ENCODE data around the gene ABCA7. TPM values are rescaled to one million over a fixed set of nuclear protein-coding genes. Genes with fewer than 3 reads are reported as not detected.

Gene ABCA7
- total and polyA plus RNA-seq, 4 donors = 3.0 to 60.9 (median 4.8) TPM

DNA sequence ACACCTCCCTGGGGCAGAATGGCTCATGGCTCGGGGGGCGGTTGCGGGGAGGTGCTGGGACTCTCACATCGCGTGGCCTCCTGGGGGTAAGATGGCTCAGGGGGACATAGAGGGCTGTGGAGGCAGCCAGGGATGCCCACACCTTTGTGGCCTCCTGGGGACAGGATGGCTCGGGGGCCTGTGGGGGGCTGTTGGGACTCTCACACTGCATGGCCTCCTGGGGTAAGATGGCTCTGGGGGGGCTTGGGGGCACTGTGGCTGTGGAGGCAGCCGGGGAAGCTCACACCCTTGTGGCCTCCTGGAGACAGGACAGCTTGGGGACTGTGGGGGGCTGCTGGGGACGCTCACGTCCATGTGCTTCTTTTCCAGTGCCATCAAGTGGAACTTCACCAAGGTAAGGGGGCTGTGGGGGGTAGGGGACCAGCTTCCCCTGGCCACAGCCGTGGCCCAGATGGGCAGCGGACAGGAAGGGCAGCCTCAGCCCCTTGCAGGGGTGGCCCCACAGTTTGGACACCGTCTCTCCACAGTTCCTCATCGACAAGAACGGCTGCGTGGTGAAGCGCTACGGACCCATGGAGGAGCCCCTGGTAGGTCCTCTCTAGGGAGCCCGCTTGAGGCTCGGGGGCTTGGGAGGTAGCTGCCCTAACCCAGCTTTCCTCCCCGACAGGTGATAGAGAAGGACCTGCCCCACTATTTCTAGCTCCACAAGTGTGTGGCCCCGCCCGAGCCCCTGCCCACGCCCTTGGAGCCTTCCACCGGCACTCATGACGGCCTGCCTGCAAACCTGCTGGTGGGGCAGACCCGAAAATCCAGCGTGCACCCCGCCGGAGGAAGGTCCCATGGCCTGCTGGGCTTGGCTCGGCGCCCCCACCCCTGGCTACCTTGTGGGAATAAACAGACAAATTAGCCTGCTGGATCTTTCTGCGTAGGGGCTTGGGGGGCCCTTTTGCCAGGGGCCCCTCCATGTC lies 66.2 kb downstream of the ABCA7 start:
- no peak overlapping the region for H3K27ac ChIP-seq (ENCODE audit: low read depth in 1 of 2, low read length in 2 of 2)

DNA sequence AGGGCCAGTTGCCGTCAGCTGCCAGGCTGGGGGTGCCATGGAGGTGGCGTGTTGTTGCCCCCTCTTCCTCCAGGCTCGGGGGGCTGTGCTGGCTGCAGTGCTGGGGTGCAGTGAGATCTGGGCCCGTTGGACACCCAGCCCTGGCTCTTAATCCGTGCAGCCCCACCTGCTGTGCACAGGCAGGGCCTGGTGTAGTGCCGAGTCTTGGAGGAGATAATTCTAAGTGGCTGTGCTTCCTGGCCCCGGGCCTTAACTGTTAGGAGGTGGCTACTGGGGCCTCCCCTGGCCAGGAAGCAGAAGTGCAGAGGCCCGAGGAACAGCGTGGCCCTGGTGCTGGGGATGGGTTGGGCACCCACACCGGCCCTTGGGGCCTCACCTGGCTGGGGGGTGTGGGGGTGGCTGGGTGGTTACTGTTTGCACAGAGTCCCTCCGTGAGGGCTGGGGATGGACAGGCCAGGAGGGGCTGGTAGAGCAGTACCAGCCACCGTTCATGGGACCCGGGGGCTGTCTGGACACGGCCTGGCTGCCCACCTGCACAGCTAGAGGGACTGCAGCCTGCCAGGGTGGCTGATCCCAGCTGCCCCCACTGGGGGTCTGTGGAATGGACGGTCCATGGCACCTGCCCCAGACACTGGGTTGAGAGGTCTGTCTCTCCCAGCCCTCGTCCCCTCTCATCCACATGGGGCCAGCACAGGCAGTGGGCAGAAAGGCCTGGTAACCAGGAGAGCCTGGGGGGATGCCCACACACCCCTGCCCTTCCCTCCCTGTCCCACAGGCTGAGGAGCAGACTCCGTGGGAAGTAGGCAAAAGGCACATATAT lies 67.1 kb downstream of the ABCA7 start:
- H3K4me1 ChIP-seq (ENCODE audit: control insufficient read depth in 4 of 4, insufficient read depth in 4 of 4, low read length in 3 of 4) = peaks cover 9 to 27% (median 16%) of the 10 kb centered on the region in 4 donors

More for the DNA sequence above, 66.2 kb downstream of the ABCA7 start:
- Histone ChIP-seq H3K9ac (ENCODE audit: low read depth in 1 of 2, low read length in 2 of 2) (no peak overlapping the region), H3K9me3 (ENCODE audit: control insufficient read depth in 4 of 4, low read length in 3 of 4) (no peaks in the 10 kb centered on the region), H3K36me3 (ENCODE audit: control insufficient read depth in 4 of 4, insufficient read depth in 3 of 4, low read depth in 1 of 4, low read length in 3 of 4) (peaks cover 6 to 33% (median 25%) of the 10 kb centered on the region in 4 donors), H3K4me1 (ENCODE audit: control insufficient read depth in 4 of 4, insufficient read depth in 4 of 4, low read length in 3 of 4) (peaks cover 12 to 36% (median 22%) of the 10 kb centered on the region in 4 donors), H3K4me3 (ENCODE audit: low read depth in 1 of 3, low read length in 3 of 3) (no peak overlapping the region), H3K27me3 (ENCODE audit: control insufficient read depth in 4 of 4, insufficient read depth in 4 of 4, low read length in 3 of 4) (no peaks in the 10 kb centered on the region)
- 91% methylated on average over 32 of the region's 32 CpGs for WGBS
- no peak for TF ChIP-seq HNF4G (IDR thresholded peaks at IDR 0.05)
- TF ChIP-seq JUND (IDR thresholded peaks at IDR 0.05) = no peak
- TF ChIP-seq, protein P1, sequence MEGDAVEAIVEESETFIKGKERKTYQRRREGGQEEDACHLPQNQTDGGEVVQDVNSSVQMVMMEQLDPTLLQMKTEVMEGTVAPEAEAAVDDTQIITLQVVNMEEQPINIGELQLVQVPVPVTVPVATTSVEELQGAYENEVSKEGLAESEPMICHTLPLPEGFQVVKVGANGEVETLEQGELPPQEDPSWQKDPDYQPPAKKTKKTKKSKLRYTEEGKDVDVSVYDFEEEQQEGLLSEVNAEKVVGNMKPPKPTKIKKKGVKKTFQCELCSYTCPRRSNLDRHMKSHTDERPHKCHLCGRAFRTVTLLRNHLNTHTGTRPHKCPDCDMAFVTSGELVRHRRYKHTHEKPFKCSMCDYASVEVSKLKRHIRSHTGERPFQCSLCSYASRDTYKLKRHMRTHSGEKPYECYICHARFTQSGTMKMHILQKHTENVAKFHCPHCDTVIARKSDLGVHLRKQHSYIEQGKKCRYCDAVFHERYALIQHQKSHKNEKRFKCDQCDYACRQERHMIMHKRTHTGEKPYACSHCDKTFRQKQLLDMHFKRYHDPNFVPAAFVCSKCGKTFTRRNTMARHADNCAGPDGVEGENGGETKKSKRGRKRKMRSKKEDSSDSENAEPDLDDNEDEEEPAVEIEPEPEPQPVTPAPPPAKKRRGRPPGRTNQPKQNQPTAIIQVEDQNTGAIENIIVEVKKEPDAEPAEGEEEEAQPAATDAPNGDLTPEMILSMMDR (IDR thresholded peaks at IDR 0.05; ENCODE audit: low read depth, low read length, missing input control) = no peak
- TF ChIP-seq, protein P2, sequence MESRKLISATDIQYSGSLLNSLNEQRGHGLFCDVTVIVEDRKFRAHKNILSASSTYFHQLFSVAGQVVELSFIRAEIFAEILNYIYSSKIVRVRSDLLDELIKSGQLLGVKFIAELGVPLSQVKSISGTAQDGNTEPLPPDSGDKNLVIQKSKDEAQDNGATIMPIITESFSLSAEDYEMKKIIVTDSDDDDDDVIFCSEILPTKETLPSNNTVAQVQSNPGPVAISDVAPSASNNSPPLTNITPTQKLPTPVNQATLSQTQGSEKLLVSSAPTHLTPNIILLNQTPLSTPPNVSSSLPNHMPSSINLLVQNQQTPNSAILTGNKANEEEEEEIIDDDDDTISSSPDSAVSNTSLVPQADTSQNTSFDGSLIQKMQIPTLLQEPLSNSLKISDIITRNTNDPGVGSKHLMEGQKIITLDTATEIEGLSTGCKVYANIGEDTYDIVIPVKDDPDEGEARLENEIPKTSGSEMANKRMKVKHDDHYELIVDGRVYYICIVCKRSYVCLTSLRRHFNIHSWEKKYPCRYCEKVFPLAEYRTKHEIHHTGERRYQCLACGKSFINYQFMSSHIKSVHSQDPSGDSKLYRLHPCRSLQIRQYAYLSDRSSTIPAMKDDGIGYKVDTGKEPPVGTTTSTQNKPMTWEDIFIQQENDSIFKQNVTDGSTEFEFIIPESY (IDR thresholded peaks at IDR 0.05) = no peak
- TF ChIP-seq SP1 (IDR thresholded peaks at IDR 0.05) = no peak
- TF ChIP-seq RAD21 (IDR thresholded peaks at IDR 0.05) = no peak
- no peak for TF ChIP-seq RXRA (IDR thresholded peaks at IDR 0.05)
- no peak for TF ChIP-seq NR2F2 (IDR thresholded peaks at IDR 0.05)
- TF ChIP-seq GABPA (IDR thresholded peaks at IDR 0.05 in 1 of 2, conservative IDR thresholded peaks at IDR 0.05 in 1 of 2) = no peak
- no peak for TF ChIP-seq FOXA2 (IDR thresholded peaks at IDR 0.05)
- TF ChIP-seq, protein P3, sequence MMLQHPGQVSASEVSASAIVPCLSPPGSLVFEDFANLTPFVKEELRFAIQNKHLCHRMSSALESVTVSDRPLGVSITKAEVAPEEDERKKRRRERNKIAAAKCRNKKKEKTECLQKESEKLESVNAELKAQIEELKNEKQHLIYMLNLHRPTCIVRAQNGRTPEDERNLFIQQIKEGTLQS (IDR thresholded peaks at IDR 0.05) = no peak
- no peak for TF ChIP-seq FOXA1 (IDR thresholded peaks at IDR 0.05)
- TF ChIP-seq, protein P4, sequence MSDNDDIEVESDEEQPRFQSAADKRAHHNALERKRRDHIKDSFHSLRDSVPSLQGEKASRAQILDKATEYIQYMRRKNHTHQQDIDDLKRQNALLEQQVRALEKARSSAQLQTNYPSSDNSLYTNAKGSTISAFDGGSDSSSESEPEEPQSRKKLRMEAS (IDR thresholded peaks at IDR 0.05) = no peak
- TF ChIP-seq EGR1 (IDR thresholded peaks at IDR 0.05; ENCODE audit: low read depth in 2 of 2) = no peak
- no peak for TF ChIP-seq TAF1 (conservative IDR thresholded peaks at IDR 0.05)
- TF ChIP-seq HNF4A (conservative IDR thresholded peaks at IDR 0.05) = no peak
- DNase-seq (ENCODE audit: low spot score) = no peak

More for the DNA sequence above, 67.1 kb downstream of the ABCA7 start:
- H3K9ac ChIP-seq (ENCODE audit: low read depth in 1 of 2, low read length in 2 of 2) = no peak overlapping the region
- WGBS = 67% methylated on average over 17 of the region's 17 CpGs
- peaks cover 6 to 36% (median 27%) of the 10 kb centered on the region in 4 donors for H3K36me3 ChIP-seq (ENCODE audit: control insufficient read depth in 4 of 4, insufficient read depth in 3 of 4, low read depth in 1 of 4, low read length in 3 of 4)
- no peak for DNase-seq (ENCODE audit: low spot score)
- no peak overlapping the region for H3K4me3 ChIP-seq (ENCODE audit: low read depth in 1 of 3, low read length in 3 of 3)
- no peaks in the 10 kb centered on the region for H3K27me3 ChIP-seq (ENCODE audit: control insufficient read depth in 4 of 4, insufficient read depth in 4 of 4, low read length in 3 of 4)
- TF ChIP-seq RAD21 (IDR thresholded peaks at IDR 0.05) (peak in 1 of 2 donors; percentile 30), RXRA (IDR thresholded peaks at IDR 0.05) (no peak)
- H3K9me3 ChIP-seq (ENCODE audit: control insufficient read depth in 4 of 4, low read length in 3 of 4) = no peaks in the 10 kb centered on the region
- H3K27ac ChIP-seq (ENCODE audit: low read depth in 1 of 2, low read length in 2 of 2) = no peak overlapping the region
